Panc1 (cell line): ENCODE measurements around the gene NEB. TPM values are rescaled to one million over a fixed set of nuclear protein-coding genes. Genes with fewer than 3 reads are reported as not detected.

ENCODE experiments used
- ATAC-seq: fragments of 200-7000 bp; cut with Tn5 transposase; 2 replicates; pipeline ENCODE4 v1.9.1; 2020; ENCODE audit warnings: mild to moderate bottlenecking, moderate library complexity
- Bru-seq: library from RNA; stranded (reverse); fragments of 400-500 nt; gene quantifications from one replicate; lab custom pipeline; 2021; lab: Mats Ljungman, UMichigan
- BruChase-seq, 2 experiments: library from RNA; stranded (reverse); fragments of 400-500 nt; gene quantifications; one replicate each; lab custom pipeline; 2021; lab: Mats Ljungman, UMichigan
- BruUV-seq: library from RNA; stranded (reverse); fragments of 400-500 nt; replicated peaks from 2 replicates; lab custom pipeline; 2021; lab: Mats Ljungman, UMichigan
- CTCF ChIA-PET: fragments of 300-600 bp; sonication (Branson Sonifier 250); formaldehyde crosslinking; loops from one replicate; lab custom pipeline; 2022; ENCODE audit warnings: antibody characterized with exemption; lab: Charles Lee
- POLR2A ChIA-PET: fragments of 300-600 bp; sonication (Branson Sonifier 250); formaldehyde crosslinking; loops from one replicate; lab custom pipeline; 2022; ENCODE audit warnings: antibody characterized with exemption; lab: Charles Lee
- DNase-seq: peaks from one replicate; pipeline ENCODE4 v3.0.0-alpha.2; 2010; ENCODE audit warnings: low read depth, low spot score
- H3K27ac ChIP-seq: 2 replicates; pipeline ENCODE4 v1.5.1; 2011; ENCODE audit warnings: mild to moderate bottlenecking, low read length, inconsistent platforms
- H3K27me3 ChIP-seq: fragments of 200-500 bp; sonication (Bioruptor generic); 2 replicates; pipeline ENCODE4 v1.6.0; 2014; ENCODE audit warnings: low read length, inconsistent platforms; ENCODE audit not compliant: control insufficient read depth, insufficient read depth
- H3K36me3 ChIP-seq: fragments of 200-500 bp; sonication (Bioruptor generic); 2 replicates; pipeline ENCODE4 v1.5.1; 2014; ENCODE audit warnings: inconsistent platforms, mild to moderate bottlenecking, low read length, moderate library complexity; ENCODE audit not compliant: control insufficient read depth, insufficient read depth
- H3K4me1 ChIP-seq: 2 replicates; pipeline ENCODE4 v1.5.1; 2011; ENCODE audit warnings: inconsistent platforms, mild to moderate bottlenecking, low read length, moderate library complexity; ENCODE audit not compliant: control insufficient read depth, insufficient read depth
- H3K4me3 ChIP-seq, 2 experiments: 2 replicates each; pipeline ENCODE4 v1.5.1; 2011 to 2012; ENCODE audit warnings: low read depth in 2 of 2, low read length in 2 of 2, mild to moderate bottlenecking in 2 of 2, inconsistent platforms in 1 of 2, moderate library complexity in 1 of 2
- H3K9me3 ChIP-seq: fragments of 200-500 bp; sonication (Bioruptor generic); 2 replicates; pipeline ENCODE4 v1.5.1; 2014; ENCODE audit warnings: low read depth, mild to moderate bottlenecking, inconsistent platforms, low read length, moderate library complexity; ENCODE audit not compliant: control insufficient read depth, insufficient read depth
- CTCF ChIP-seq: fragments of 450-650 bp; IDR thresholded peaks from 2 replicates; pipeline ENCODE4 v1.5.1; 2017; ENCODE audit warnings: mild to moderate bottlenecking
- POLR2AphosphoS5 ChIP-seq: IDR thresholded peaks from 2 replicates; pipeline ENCODE4 v1.6.1; 2012; ENCODE audit warnings: mild to moderate bottlenecking, low read depth, low read length, moderate library complexity
- REST ChIP-seq, 2 experiments: IDR thresholded peaks; 2 replicates each; pipeline ENCODE4 v1.6.1; 2011 to 2012; ENCODE audit warnings: low read depth in 2 of 2, control low read depth in 1 of 2, low read length in 1 of 2, mild to moderate bottlenecking in 1 of 2, moderate library complexity in 1 of 2; ENCODE audit not compliant: insufficient read depth in 1 of 2
- SIN3A ChIP-seq: IDR thresholded peaks from 2 replicates; pipeline ENCODE4 v1.6.1; 2012; ENCODE audit warnings: low read depth, mild to moderate bottlenecking, low read length, moderate library complexity, borderline replicate concordance; ENCODE audit not compliant: insufficient read depth
- TCF7L2 ChIP-seq: IDR thresholded peaks from 2 replicates; pipeline ENCODE4 v1.6.1; 2011; ENCODE audit warnings: mild to moderate bottlenecking, low read depth, low read length, inconsistent platforms
- in situ Hi-C: cut with HindIII; loops from 2 replicates; pipeline ENCODE4 v1.10.0; 2016; ENCODE audit warnings: low sequenced_read_pairs, low pct_unique_long_range_greater_than_20kb
- intact Hi-C: fragments of 100-400 bp; cut with micrococcal nuclease; formaldehyde crosslinking; loops from one replicate; pipeline ENCODE4 v1.10.0; 2022; ENCODE audit not compliant: unreplicated experiment
- long read RNA-seq: library from polyadenylated mRNA; unstranded; transcript quantifications from one replicate; pipeline ENCODE4 v2.0.0, GENCODE V29; 2021; ENCODE audit not compliant: unreplicated experiment
- polyA plus RNA-seq: library from polyadenylated mRNA; unstranded; fragments of >200 nt; gene quantifications from one replicate; pipeline ENCODE4 v1.2.1, GENCODE V29; 2012; ENCODE audit warnings: missing spikeins; ENCODE audit not compliant: insufficient read length
- total RNA-seq: library from RNA; stranded (reverse); gene quantifications from one replicate; pipeline ENCODE4 v1.2.1, GENCODE V29; 2021; ENCODE audit not compliant: unreplicated experiment

NEB gene
- total RNA-seq = 0.10 TPM
- 0.40 TPM for polyA plus RNA-seq
- Bru-seq, nascent RNA = percentile 10 among the genes with signal in this experiment
- BruChase-seq, experiment 1, labeled RNA remaining after a 2-hour chase = percentile 11 among the genes with signal in this experiment
- BruChase-seq, experiment 2, labeled RNA remaining after a 6-hour chase = percentile 13 among the genes with signal in this experiment
- long read RNA-seq, partial matches to known transcripts = 0 of 2 reads
- long read RNA-seq, other reads (novel, unspliced or antisense) = 2 of 2 reads

- ChIA-PET POLR2A (no interaction called here), CTCF (no interaction called here)
- no peaks in the 10 kb centered on the region for H3K36me3 ChIP-seq
- intact Hi-C loops (no loop called here), in situ Hi-C loops (no loop called here)
- TF ChIP-seq TCF7L2 (no peak), CTCF (no peak), REST (IDR thresholded peaks at IDR 0.05; ENCODE audit: insufficient read depth in 1 of 2, low read depth in 2 of 2, low read length in 1 of 2) (no peak), SIN3A (no peak), POLR2AphosphoS5 (no peak)
- no TSS peak for BruUV-seq
- H3K27me3 ChIP-seq = peaks cover 4% of the 10 kb centered on the region; the same call in 1 of the 2 replicates
- no peak for ATAC-seq
- no peak for DNase-seq
- no peak within 1 kb of the TSS for H3K27ac ChIP-seq
- H3K4me3 ChIP-seq = no peak within 1 kb of the TSS
- H3K4me1 ChIP-seq = no peaks in the 10 kb centered on the region
- H3K9me3 ChIP-seq = no peaks in the 10 kb centered on the region
Measured at GRCh38 chr2:151733771-151734672, at the start of gene NEB. TSS of gene NEB (minus strand) at chr2:151734476. CDS start at chr2:151733156, 1,320 bp downstream.

GRCh38 chr2:151783133-151783520 lies 48.9 kb upstream of the NEB start:
- intact Hi-C loops = no loop called here
- in situ Hi-C loops = no loop called here
- ChIA-PET POLR2A (no interaction called here), CTCF (interaction anchor here (0.7 kb wide), 1 partner anchor 234 kb away, joined by 5 read pairs; no protein-coding TSS in a partner anchor)
- TF ChIP-seq SIN3A (no peak), CTCF (no peak), REST (IDR thresholded peaks at IDR 0.05; ENCODE audit: insufficient read depth in 1 of 2, low read depth in 2 of 2, low read length in 1 of 2) (no peak), POLR2AphosphoS5 (no peak), TCF7L2 (no peak)
- no TSS peak for BruUV-seq
- H3K4me1 ChIP-seq = no peaks in the 10 kb centered on the region
- no peaks in the 10 kb centered on the region for H3K36me3 ChIP-seq
- no peak overlapping the region for H3K27ac ChIP-seq
- no peaks in the 10 kb centered on the region for H3K9me3 ChIP-seq
- no peak overlapping the region for H3K4me3 ChIP-seq
- ATAC-seq (no peak), DNase-seq (no peak)
- no peaks in the 10 kb centered on the region for H3K27me3 ChIP-seq
